Tibial nerve (tissue), 4 donors: ENCODE results near the gene EFR3B. TPM values are rescaled to one million over a fixed set of nuclear protein-coding genes. Genes with fewer than 3 reads are reported as not detected.

ENCODE experiments used
- DNase-seq, 2 donors: peaks; one replicate each; pipeline ENCODE4 v3.0.0-alpha.2; 2019; ENCODE audit warnings: low spot score in 2 of 2
- H3K27ac ChIP-seq, 4 donors: fragments of 200-600 bp; sonication (generic) in 3 of 4; one replicate each; pipeline ENCODE4 v1.5.1; 2017 to 2019; ENCODE audit warnings: mild to moderate bottlenecking in 1 of 4
- H3K27me3 ChIP-seq, 2 donors: fragments of 200-600 bp; sonication (generic) in 1 of 2; one replicate each; pipeline versions ENCODE4 v1.5.1 to v1.6.0; 2017 to 2019
- H3K36me3 ChIP-seq, 3 donors: fragments of 200-600 bp; sonication (generic); one replicate each; pipeline ENCODE4 v1.5.1; 2018 to 2019
- H3K4me1 ChIP-seq, 4 donors: fragments of 200-600 bp; sonication (generic) in 3 of 4; one replicate each; pipeline ENCODE4 v1.5.1; 2017 to 2019
- H3K4me3 ChIP-seq, 4 donors: fragments of 200-600 bp; sonication (generic) in 3 of 4; one replicate each; pipeline ENCODE4 v1.5.1; 2017 to 2019; ENCODE audit warnings: mild to moderate bottlenecking in 1 of 4, moderate library complexity in 1 of 4
- H3K9me3 ChIP-seq, 4 donors: fragments of 200-600 bp; sonication (generic) in 3 of 4; one replicate each; pipeline ENCODE4 v1.5.1; 2017 to 2019
- CTCF ChIP-seq, 5 experiments: fragments of 200-600 bp in 3 of 5; fragments of 450-650 bp in 2 of 5; sonication (generic) in 3 of 5; IDR thresholded peaks; one replicate each; pipeline ENCODE4 v1.5.1; 2016 to 2019; ENCODE audit warnings: antibody characterized with exemption in 5 of 5, mild to moderate bottlenecking in 3 of 5, moderate library complexity in 2 of 5
- EP300 ChIP-seq, 2 donors: sonication (generic); formaldehyde crosslinking; IDR thresholded peaks; one replicate each; pipeline ENCODE4 v1.6.1; 2017; ENCODE audit warnings: antibody characterized with exemption in 2 of 2, mild to moderate bottlenecking in 1 of 2
- POLR2A ChIP-seq, 2 donors: fragments of 450-650 bp; IDR thresholded peaks; one replicate each; pipeline ENCODE4 v1.6.1; 2017; ENCODE audit warnings: antibody characterized with exemption in 2 of 2, mild to moderate bottlenecking in 2 of 2, moderate library complexity in 2 of 2
- WGBS, 2 donors: methylation state at CpG; one replicate each; pipeline ENCODE4 v1.1.5; 2018; 5-methylcytosine and 5-hydroxymethylcytosine counted together
- total RNA-seq, 4 donors: library from RNA; depleted of rRNA; stranded (reverse); fragments of >200 nt; gene quantifications; one replicate each; pipeline ENCODE4 v1.1.0, GENCODE V29; 2016

Gene EFR3B
- total RNA-seq, 4 donors from 2014 or later = 5.4 to 7.1 (median 5.7) TPM

GRCh38 chr2:25050128-25050527 is 8.3 kb downstream of the EFR3B start:
- H3K27me3 ChIP-seq = no peaks in the 10 kb centered on the region
- no peak for TF ChIP-seq CTCF (IDR thresholded peaks at IDR 0.05)
- no peak for TF ChIP-seq EP300 (IDR thresholded peaks at IDR 0.05)
- TF ChIP-seq POLR2A (IDR thresholded peaks at IDR 0.05) = no peak
- no peaks in the 10 kb centered on the region for H3K9me3 ChIP-seq
- H3K36me3 ChIP-seq = no peaks in the 10 kb centered on the region
- H3K4me3 ChIP-seq = no peak overlapping the region
- H3K27ac ChIP-seq = no peak overlapping the region
- no peak for DNase-seq
- H3K4me1 ChIP-seq = peaks cover 0 to 6% (median 0%) of the 10 kb centered on the region in 4 donors

DNA sequence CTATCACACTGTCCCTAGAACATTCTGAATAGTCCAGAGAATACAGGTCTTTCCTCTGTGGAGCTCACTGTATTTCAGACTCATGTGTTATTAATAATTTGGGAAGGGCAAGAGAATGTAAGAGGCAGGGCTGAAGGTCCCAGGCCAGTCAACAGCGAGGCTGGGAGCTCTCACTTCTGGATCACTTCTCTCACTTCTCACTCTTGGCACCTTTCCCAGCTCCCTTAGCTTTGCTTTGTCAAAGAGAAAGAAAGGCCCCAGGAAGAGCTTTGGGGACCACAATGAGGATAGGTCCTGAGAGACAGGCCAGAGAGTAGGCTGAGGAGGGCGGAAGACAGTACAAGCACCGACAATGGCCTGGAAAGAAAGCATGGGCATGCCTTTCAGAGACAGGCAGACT is 11.2 kb downstream of the EFR3B start:
- H3K9me3 ChIP-seq = no peaks in the 10 kb centered on the region
- DNase-seq = no peak
- no peak for TF ChIP-seq POLR2A (IDR thresholded peaks at IDR 0.05)
- TF ChIP-seq CTCF (IDR thresholded peaks at IDR 0.05) = no peak
- TF ChIP-seq EP300 (IDR thresholded peaks at IDR 0.05) = no peak
- H3K36me3 ChIP-seq = no peaks in the 10 kb centered on the region
- no peak overlapping the region for H3K27ac ChIP-seq
- no peaks in the 10 kb centered on the region for H3K27me3 ChIP-seq
- WGBS, 2 donors = 64 to 79% methylated on average over 3 of the region's 3 CpGs
- peaks cover 0 to 21% (median 4%) of the 10 kb centered on the region in 4 donors for H3K4me1 ChIP-seq
- no peak overlapping the region for H3K4me3 ChIP-seq

DNA sequence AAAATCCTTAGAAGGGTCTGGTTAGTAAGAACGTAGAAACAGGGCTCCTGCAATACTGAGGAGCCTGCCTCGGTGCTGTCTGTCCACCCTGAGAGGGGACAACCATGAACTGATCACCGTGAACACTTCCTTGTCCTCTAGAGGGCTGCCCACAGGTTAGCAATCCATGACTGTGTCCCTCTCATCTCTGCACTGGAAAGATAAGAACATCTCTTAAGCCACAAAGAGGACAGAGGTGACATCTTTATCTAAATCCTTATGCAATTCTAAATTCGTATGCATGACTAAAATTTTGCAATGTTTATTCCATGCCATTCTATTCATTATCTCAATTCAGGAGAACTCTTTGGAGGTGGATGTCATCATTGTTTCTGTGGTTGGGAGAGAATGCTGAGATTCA is 12.8 kb downstream of the EFR3B start:
- no peak for DNase-seq
- Histone ChIP-seq H3K4me3 (no peak overlapping the region), H3K9me3 (no peaks in the 10 kb centered on the region), H3K27me3 (no peaks in the 10 kb centered on the region), H3K27ac (no peak overlapping the region), H3K36me3 (no peaks in the 10 kb centered on the region), H3K4me1 (peaks cover 0 to 21% (median 4%) of the 10 kb centered on the region in 4 donors)
- TF ChIP-seq CTCF (IDR thresholded peaks at IDR 0.05) (no peak), POLR2A (IDR thresholded peaks at IDR 0.05) (no peak), EP300 (IDR thresholded peaks at IDR 0.05) (no peak)
- WGBS, 2 donors = 85 to 87% methylated on average over 4 of the region's 4 CpGs

DNA sequence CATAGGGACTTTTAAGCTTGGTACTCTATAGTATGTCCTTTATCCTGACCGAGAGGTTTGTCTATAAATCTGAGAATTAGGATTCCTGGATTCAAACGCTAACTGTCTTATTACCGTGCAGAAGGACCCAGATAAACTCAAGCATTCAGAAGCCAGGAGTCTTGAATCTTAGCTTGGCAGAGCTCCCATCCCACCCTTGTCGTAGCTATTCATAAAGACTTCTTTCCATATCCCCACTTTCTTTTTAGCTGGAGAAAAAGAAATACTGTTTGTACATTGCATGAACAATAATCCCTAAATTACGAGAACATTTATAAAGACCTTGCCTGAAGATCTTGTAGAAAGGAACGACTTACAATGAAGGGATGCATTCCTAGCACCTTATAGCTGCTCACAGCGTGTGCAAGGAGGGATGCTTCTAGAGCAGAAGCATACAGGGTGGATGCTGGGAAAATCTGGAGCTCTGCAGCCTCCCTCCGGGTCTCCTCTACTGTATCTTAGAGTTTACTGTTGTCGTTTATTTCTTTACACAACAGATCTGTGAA is 13.6 kb downstream of the EFR3B start:
- H3K27me3 ChIP-seq = no peaks in the 10 kb centered on the region
- no peaks in the 10 kb centered on the region for H3K9me3 ChIP-seq
- WGBS, 2 donors = 44 to 51% methylated on average over 9 of the region's 9 CpGs
- no peak for TF ChIP-seq CTCF (IDR thresholded peaks at IDR 0.05)
- no peak for TF ChIP-seq POLR2A (IDR thresholded peaks at IDR 0.05)
- TF ChIP-seq EP300 (IDR thresholded peaks at IDR 0.05) = no peak
- DNase-seq = no peak
- peaks cover 0 to 21% (median 4%) of the 10 kb centered on the region in 4 donors for H3K4me1 ChIP-seq
- H3K27ac ChIP-seq = peak overlapping the region in 1 of 4 donors; percentile 13
- H3K4me3 ChIP-seq = no peak overlapping the region
- no peaks in the 10 kb centered on the region for H3K36me3 ChIP-seq

DNA sequence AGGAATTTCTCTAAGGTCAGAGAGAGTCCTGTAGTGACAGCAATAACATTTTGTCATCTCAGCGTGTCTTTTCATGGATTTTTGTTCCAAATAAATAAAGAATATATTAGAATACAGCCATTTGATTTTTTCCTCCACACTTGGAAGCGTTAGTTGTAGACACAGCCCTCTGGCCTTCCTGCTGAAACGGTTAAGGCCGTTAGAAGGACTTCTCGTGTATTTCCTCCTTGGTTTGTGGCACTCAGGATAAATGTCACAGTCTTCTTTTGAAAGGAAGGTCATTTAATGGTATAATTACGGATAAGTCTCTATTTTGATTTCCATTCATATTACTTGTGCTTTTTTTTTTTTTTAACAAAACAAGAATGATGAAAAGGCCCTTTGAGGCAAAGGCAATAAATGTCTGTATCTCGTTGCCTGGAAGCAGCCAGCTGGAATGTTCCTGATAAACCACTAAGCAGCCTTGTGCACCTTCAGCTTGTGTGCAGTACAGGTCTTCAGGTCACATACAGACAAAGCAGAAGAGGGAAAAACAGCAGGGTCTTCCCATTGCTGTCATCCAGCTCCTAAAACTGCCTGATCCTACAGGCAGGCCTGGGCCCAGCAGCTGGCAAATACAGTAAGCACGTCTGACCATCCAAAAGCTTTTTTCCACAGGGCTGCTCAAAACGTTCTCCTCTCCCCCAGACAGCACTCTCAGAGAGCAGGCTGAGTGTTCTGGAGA is 14.4 kb downstream of the EFR3B start:
- Histone ChIP-seq H3K9me3 (no peaks in the 10 kb centered on the region), H3K4me3 (no peak overlapping the region), H3K27ac (peak overlapping the region in 2 of 4 donors; percentile 13 to 49), H3K27me3 (no peaks in the 10 kb centered on the region), H3K4me1 (peaks cover 0 to 21% (median 4%) of the 10 kb centered on the region in 4 donors), H3K36me3 (no peaks in the 10 kb centered on the region)
- DNase-seq = no peak
- WGBS, 2 donors = 39 to 40% methylated on average over 9 of the region's 9 CpGs
- TF ChIP-seq CTCF (IDR thresholded peaks at IDR 0.05) (no peak), POLR2A (IDR thresholded peaks at IDR 0.05) (no peak), EP300 (IDR thresholded peaks at IDR 0.05) (no peak)
